GM21360 (cell line): ENCODE measurements around the gene CNKSR3.
"Not testable (repeated sequence)": the region's sequence is repeated elsewhere in the genome, so short reads cannot be mapped to it uniquely, and the experiment has no call there.

Experiments used
- ATAC-seq: cut with Tn5 transposase; IDR thresholded peaks from one replicate; pipeline ENCODE4 v1.9.1; 2021; ENCODE audit warnings: mild to moderate bottlenecking, moderate library complexity; ENCODE audit not compliant: unreplicated experiment

Gene CNKSR3

DNA sequence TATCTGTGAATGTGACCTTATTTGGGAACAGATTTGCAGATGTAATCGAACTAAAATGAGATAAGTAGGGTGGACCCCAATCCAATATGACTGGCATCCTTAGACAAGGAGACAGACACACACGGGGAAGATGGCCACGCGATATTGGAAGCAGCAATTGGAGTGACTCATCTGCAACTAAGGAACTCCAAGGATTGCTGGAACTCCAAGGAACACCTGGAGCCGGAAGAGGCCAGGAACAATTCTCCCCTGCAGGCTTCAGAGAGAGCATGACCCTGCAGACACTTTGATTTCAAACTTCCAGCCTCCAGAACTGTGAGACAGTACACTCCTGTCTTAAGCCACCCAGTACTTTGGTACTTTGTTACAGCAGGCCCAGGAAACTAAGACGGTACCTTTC is 19.5 kb upstream of the CNKSR3 start:
- no peak for ATAC-seq

GRCh38 chr6:154528310-154528915 is 17.9 kb upstream of the CNKSR3 start:
- ATAC-seq = no peak

- ATAC-seq = no peak
Measured at GRCh38 chr6:154526996-154527395, 16.5 kb upstream of the CNKSR3 start.

GRCh38 chr6:154522576-154522975 is 12.1 kb upstream of the CNKSR3 start:
- ATAC-seq = no peak

GRCh38 chr6:154521412-154521811 is 10.9 kb upstream of the CNKSR3 start:
- ATAC-seq = no peak

- no peak for ATAC-seq
Measured at GRCh38 chr6:154520280-154520679, 9.8 kb upstream of the CNKSR3 start.

GRCh38 chr6:154518396-154518795 is 7.9 kb upstream of the CNKSR3 start:
- ATAC-seq = no peak

DNA sequence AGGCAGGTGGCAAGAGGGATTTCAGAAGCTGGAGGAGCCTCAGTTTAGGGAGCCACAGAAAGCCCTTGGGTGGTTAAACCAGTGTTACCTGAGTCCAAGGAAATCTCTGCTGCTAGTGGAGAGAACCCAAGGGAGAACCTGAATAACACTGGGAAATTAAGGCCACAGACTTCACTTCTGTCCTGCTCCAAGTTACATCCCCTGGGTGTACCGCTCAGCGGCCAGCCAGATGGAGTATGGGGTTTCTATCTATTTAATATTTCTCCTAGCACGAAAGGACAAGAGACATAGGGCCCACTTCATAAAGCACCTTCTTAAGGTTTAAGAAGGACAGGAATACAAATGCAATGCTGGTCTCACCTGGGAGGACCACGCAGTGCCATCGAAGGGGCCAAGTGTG is 5.8 kb upstream of the CNKSR3 start:
- ATAC-seq = no peak

- no peak for ATAC-seq
Measured at GRCh38 chr6:154515826-154516225, 5.3 kb upstream of the CNKSR3 start.

GRCh38 chr6:154515076-154515475 is 4.6 kb upstream of the CNKSR3 start:
- ATAC-seq = not testable (repeated sequence)

DNA sequence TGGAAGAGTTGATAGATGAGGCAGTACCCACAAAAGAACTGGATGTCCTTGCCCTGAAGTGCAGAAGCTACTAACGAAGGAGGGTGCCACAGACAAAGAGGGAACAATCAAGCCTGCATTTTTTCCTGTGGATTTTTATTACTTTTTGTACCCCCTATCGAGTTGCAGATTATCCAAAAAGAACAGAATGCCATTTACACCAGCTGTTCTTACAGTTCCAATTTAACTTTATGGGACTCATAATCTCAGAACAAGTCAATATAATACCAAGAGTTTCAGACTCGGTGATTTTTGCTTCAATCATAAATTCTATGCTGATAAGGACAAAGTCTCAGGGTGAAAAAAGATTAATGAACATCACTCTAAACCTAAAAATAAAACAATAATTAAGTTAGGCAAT is 4.0 kb upstream of the CNKSR3 start:
- ATAC-seq = no peak

DNA sequence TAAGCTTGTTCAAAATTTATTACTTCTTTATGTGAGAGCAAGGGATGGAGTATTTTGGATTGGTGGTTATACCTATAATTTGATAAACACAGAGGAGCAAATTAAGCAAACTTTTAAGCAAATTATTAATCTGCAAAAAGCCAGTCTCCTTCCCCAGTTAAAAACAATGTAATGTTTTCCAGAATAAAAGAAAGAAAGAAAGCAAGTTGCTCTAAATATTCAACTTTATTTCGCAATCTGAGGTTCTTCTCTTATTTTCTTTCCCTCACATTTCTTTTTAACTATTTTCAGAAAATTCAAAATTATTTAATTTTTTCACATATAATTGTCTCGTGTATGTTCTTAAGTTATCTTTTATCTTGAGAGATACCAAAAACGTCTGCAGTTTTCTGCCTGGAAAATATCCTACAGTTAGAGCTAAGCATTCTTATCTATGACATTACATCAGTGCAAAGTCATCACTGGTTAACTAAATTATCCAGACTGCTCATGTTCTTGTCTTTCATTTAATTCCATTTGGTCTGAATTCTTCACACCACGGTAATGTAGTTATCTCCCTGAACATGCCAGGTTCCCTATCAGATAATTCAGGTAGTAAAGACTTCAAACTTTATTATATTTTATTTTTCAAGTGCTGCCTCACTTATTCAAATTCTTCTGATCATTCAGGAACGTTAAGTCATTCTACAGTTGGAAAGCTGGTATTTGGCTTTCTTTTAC is 3.3 kb upstream of the CNKSR3 start:
- ATAC-seq = no peak

GRCh38 chr6:154512201-154512600 is 1.7 kb upstream of the CNKSR3 start:
- ATAC-seq = no peak

DNA sequence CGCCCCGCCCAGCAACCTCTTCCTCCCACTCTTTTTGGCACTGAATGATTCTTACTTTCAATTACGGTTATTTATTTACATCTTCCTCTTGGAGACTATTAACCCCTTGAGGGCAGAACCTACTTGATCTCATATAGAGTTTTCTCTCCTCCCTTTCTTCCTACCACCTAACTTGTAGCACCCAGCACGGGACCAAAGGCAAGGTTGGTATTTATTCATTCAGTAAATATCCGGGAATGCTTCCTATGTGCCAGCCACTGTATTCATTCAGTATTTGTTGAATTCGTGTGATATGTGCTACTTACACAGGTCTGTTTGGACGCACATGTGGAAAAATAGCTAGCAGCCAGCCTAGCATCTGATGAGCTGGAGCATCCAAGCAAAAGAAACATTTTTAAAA is 1.3 kb upstream of the CNKSR3 start:
- no peak for ATAC-seq

GRCh38 chr6:154509421-154510143 is 903 bp downstream of the CNKSR3 start:
- ATAC-seq = no peak

GRCh38 chr6:154508573-154509375 is 1.7 kb downstream of the CNKSR3 start:
- ATAC-seq = no peak

DNA sequence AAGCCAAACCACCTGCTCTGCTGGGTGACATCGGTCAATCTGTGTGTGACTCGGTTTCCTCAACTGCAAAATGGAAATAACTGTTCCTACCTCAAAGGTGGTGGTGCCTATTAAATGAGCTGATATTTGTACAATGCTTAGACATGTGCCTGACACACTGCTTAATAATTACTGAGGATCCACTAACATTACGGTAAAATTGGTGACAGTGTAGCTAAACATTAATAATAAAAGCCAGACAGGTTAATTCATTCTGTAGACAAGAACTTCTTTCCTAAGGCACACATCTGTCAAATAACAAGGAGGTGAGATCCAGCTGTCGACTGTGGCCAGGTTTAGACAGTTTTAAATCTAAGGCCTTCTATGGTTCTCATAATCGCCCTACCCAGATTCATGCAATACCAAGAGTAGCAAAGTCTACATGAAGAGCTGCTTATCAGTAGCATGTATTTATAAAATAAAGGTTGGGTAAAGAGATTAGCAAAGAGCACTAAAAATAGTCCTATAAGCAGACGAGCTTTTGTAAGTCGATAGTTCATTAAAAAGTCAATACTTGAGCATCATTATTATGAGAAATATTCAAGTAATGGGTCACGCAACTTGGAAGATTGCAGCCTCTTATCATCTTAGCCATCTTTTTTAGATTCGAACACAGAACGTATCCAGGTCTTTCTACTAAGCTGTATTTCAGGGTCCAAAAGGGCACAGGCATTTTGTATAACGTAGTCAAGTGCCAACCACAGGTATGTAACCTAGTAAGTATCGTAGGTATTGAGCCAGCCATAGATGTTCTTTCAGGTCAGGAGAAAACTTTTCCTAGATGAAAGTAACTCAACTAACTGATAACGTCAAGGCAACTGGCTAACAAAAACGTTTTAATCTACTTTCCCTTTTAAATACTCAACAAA is 3.2 kb downstream of the CNKSR3 start:
- ATAC-seq = no peak

- no peak for ATAC-seq
Measured at GRCh38 chr6:154506582-154506981, 3.9 kb downstream of the CNKSR3 start.

DNA sequence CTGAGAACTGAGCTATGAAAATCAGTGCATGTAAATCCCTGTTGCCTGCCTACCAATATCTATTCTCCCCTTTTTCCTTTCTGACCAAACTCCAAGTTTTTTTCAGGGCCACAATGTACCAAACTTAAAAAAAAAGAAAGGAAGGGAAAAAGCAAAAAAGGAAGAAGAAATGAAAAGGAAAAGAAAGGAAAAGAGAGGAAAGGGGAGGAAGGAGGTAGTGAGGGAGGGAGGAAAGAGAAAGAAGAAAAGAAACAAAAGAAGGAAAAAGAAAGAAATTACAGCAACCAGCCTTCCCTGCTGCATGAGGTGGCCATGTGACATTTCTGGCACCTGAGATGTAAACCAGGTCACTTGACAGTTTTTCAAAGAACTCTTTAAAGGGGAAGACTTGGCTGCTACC is 4.4 kb downstream of the CNKSR3 start:
- no peak for ATAC-seq

DNA sequence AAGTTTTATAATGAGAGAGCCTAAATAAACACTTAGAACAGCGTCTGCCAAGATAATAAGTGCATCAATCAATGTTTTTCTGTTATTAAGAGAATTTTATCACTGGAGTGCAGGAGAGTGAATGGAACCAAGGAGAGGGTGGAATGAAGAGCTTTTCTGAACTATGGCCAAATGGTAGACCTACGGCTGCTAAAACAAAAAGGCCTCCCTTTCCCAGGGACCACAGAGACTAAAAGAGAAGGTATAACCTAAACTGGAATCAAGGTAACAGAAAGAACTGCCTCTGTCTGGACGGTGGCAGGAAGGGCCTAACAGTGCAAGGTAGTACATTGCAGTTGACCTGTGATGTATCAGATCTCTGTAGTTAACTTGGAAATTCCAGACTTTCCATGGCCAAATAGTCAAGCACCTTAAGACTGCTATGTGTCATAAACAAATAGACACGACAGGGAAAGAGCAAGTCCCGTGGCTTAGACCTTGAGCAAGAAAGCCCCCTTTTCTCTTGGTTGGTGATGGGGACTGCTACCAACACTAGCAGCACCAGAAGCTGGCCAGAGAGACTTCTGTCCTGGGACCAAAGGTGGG is 5.5 kb downstream of the CNKSR3 start:
- no peak for ATAC-seq
